Activated CD4-positive, CD25-positive, alpha-beta regulatory T cell (primary cell): ENCODE data around the gene TMEM126A.

Experiments used
- DNase-seq, 4 experiments: peaks; one replicate each; lab custom pipeline; 2025; lab: John Stamatoyannopoulos, UW

TMEM126A gene

DNA sequence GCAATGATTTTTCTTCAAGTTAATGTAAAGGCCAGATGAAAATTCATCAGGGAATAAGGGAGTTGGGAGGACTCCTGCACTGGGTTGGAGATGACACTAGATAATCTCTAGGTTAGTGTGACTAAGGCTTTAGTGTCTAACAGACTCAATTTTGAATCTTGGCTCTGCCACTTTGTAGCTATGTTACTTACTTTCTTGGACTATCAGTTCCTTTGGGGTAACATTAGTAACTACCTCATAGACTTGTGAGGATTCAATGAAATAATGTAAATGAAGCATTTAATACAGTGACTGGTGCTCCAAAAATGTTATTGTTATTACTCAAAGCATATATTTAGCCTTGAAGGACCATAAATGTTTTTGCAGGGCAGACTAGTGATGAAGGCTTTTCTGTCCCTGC, 47.8 kb downstream of the TMEM126A start:
- DNase-seq: no peak

GRCh38 chr11:85697747-85698146, 50.0 kb downstream of the TMEM126A start:
- no peak for DNase-seq

DNA sequence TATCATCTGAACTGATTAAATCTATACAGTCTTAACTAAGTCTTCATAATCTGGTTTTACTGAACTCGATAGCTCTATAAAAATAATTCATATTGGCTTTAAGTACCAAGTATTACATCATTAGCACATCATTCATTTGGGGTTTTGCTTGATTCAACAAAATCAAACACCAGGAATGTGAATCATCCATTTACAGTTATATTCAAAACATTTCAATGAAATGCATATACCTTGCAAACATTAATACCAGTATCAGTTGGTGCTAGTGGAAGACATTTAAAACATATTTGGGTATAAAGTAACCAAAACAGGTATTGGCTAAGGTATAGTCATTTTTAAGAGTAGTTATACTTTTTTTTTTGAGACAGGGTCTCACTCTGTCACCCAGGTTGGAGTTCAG, 50.4 kb downstream of the TMEM126A start:
- no peak for DNase-seq

DNA sequence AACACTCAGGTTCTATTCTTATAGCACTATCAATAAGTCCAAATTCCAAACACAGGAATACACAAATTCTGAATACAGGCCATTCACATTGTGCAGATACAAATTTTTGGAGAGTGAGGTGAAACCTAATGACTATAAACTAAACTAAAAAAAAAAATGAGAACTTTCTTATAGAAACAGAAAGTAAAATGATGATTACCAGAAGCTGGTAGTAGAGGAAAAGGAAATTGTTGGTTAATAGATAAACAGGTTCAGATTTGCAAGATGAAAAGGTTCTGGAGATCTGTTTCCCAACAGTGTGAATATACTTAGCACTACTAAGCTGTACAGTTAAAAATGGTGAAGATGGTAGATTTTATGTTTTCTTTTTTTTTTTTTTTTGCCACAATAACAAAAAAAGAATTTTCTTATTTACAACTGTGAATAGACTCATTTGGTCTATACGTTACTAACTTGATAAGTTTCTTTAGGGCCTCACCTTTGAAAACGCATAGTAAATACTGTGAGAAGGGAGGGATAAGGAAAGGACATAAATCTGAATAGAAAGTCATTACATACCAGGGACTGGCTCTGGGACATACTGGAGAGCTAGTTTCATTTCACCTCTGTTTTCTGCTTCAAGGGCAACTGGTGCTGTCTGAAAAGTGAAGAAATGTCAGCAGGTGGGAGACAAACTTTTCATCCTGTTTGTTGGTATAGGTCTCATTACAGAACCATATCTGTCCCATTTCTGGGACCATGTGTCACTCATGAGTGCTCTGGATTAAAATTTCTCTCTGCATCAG, 52.4 kb downstream of the TMEM126A start:
- no peak for DNase-seq

- no peak for DNase-seq
These were observed 57.2 kb downstream of the TMEM126A start for GRCh38 chr11:85704967-85705366.

- no peak for DNase-seq
These were observed 58.0 kb downstream of the TMEM126A start for GRCh38 chr11:85705800-85706199.
